Lower leg skin (tissue), 3 donors: ENCODE data around the gene DBF4B.

Experiments used
- POLR2A ChIP-seq, 2 donors: fragments of 450-650 bp; IDR thresholded peaks; one replicate each; pipeline ENCODE4 v1.6.1; 2016 to 2017; ENCODE audit warnings: antibody characterized with exemption in 2 of 2, mild to moderate bottlenecking in 1 of 2, moderate library complexity in 1 of 2
- TF ChIP-seq, protein P1 (sequence below), 3 donors: fragments of 450-650 bp; IDR thresholded peaks; one replicate each; pipeline ENCODE4 v1.5.1; 2016; ENCODE audit warnings: antibody characterized with exemption in 3 of 3, mild to moderate bottlenecking in 3 of 3, moderate library complexity in 2 of 3

DNA sequence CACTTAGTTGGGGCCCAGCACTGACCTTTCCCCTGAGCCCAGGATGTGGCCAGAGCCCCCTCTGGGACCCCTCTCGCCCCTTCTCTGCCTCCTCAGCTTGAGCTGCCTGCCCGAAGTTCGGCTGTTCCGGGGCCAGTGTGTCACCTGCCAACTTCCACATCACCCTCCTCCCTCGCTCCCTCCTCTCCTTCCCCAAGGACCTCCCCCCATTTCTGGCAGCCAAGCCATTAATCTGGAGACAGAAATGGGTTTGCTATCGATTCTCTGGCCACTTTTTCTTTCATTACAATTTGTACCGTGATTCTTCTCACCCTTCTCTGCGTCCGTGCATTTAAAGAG lies 41.5 kb downstream of the DBF4B start:
- TF ChIP-seq, protein P1, sequence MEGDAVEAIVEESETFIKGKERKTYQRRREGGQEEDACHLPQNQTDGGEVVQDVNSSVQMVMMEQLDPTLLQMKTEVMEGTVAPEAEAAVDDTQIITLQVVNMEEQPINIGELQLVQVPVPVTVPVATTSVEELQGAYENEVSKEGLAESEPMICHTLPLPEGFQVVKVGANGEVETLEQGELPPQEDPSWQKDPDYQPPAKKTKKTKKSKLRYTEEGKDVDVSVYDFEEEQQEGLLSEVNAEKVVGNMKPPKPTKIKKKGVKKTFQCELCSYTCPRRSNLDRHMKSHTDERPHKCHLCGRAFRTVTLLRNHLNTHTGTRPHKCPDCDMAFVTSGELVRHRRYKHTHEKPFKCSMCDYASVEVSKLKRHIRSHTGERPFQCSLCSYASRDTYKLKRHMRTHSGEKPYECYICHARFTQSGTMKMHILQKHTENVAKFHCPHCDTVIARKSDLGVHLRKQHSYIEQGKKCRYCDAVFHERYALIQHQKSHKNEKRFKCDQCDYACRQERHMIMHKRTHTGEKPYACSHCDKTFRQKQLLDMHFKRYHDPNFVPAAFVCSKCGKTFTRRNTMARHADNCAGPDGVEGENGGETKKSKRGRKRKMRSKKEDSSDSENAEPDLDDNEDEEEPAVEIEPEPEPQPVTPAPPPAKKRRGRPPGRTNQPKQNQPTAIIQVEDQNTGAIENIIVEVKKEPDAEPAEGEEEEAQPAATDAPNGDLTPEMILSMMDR (IDR thresholded peaks at IDR 0.05), result no peak
- TF ChIP-seq POLR2A (IDR thresholded peaks at IDR 0.05), result no peak
